ENCODE measurements around the gene UIMC1. TPM values are rescaled to one million over a fixed set of nuclear protein-coding genes. Genes with fewer than 3 reads are reported as not detected.

The UIMC1 gene
- total RNA-seq, 1 donor, result 73.8 TPM

- Histone ChIP-seq H3K9me3 (ENCODE audit: low read depth, low read length) (no peaks in the 10 kb centered on the region), H3K4me1 (ENCODE audit: insufficient read depth, low read length) (no peaks in the 10 kb centered on the region), H3K27me3 (ENCODE audit: insufficient read depth, low read length) (peaks cover 19% of the 10 kb centered on the region), H3K4me3 (ENCODE audit: low read length) (no peak overlapping the region)
Observed at GRCh38 chr5:176870110-176870591, 136.4 kb downstream of the UIMC1 start.

- Histone ChIP-seq H3K4me3 (ENCODE audit: low read length) (no peak overlapping the region), H3K27me3 (ENCODE audit: insufficient read depth, low read length) (peaks cover 19% of the 10 kb centered on the region)
Observed at GRCh38 chr5:176869501-176870109, 137.0 kb downstream of the UIMC1 start.

GRCh38 chr5:176868731-176869130, 137.8 kb downstream of the UIMC1 start:
- H3K27me3 ChIP-seq (ENCODE audit: insufficient read depth, low read length), result peaks cover 19% of the 10 kb centered on the region
- no peaks in the 10 kb centered on the region for H3K4me1 ChIP-seq (ENCODE audit: insufficient read depth, low read length)
- no peak overlapping the region for H3K4me3 ChIP-seq (ENCODE audit: low read length)
- H3K9me3 ChIP-seq (ENCODE audit: low read depth, low read length), result no peaks in the 10 kb centered on the region

More at GRCh38 chr5:176869501-176870109, 137.0 kb downstream of the UIMC1 start:
- Histone ChIP-seq H3K4me1 (ENCODE audit: insufficient read depth, low read length) (no peaks in the 10 kb centered on the region), H3K9me3 (ENCODE audit: low read depth, low read length) (no peaks in the 10 kb centered on the region)

GRCh38 chr5:176868126-176868525, 138.5 kb downstream of the UIMC1 start:
- Histone ChIP-seq H3K4me3 (ENCODE audit: low read length) (no peak overlapping the region), H3K9me3 (ENCODE audit: low read depth, low read length) (no peaks in the 10 kb centered on the region), H3K27me3 (ENCODE audit: insufficient read depth, low read length) (peaks cover 19% of the 10 kb centered on the region), H3K4me1 (ENCODE audit: insufficient read depth, low read length) (no peaks in the 10 kb centered on the region)

- Histone ChIP-seq H3K4me3 (ENCODE audit: low read length) (no peak overlapping the region), H3K9me3 (ENCODE audit: low read depth, low read length) (no peaks in the 10 kb centered on the region), H3K4me1 (ENCODE audit: insufficient read depth, low read length) (no peaks in the 10 kb centered on the region), H3K27me3 (ENCODE audit: insufficient read depth, low read length) (peaks cover 19% of the 10 kb centered on the region)
Observed at GRCh38 chr5:176866707-176867310, 139.8 kb downstream of the UIMC1 start.

- Histone ChIP-seq H3K4me1 (ENCODE audit: insufficient read depth, low read length) (no peaks in the 10 kb centered on the region), H3K4me3 (ENCODE audit: low read length) (no peak overlapping the region), H3K27me3 (ENCODE audit: insufficient read depth, low read length) (peaks cover 19% of the 10 kb centered on the region), H3K9me3 (ENCODE audit: low read depth, low read length) (no peaks in the 10 kb centered on the region)
Observed at GRCh38 chr5:176865964-176866363, 140.6 kb downstream of the UIMC1 start.

GRCh38 chr5:176864755-176865154, 141.8 kb downstream of the UIMC1 start:
- Histone ChIP-seq H3K27me3 (ENCODE audit: insufficient read depth, low read length) (peaks cover 19% of the 10 kb centered on the region), H3K9me3 (ENCODE audit: low read depth, low read length) (no peaks in the 10 kb centered on the region), H3K4me1 (ENCODE audit: insufficient read depth, low read length) (no peaks in the 10 kb centered on the region), H3K4me3 (ENCODE audit: low read length) (no peak overlapping the region)

GRCh38 chr5:176863765-176864098, 142.8 kb downstream of the UIMC1 start:
- Histone ChIP-seq H3K4me1 (ENCODE audit: insufficient read depth, low read length) (no peaks in the 10 kb centered on the region), H3K4me3 (ENCODE audit: low read length) (no peak overlapping the region), H3K9me3 (ENCODE audit: low read depth, low read length) (no peaks in the 10 kb centered on the region), H3K27me3 (ENCODE audit: insufficient read depth, low read length) (peaks cover 19% of the 10 kb centered on the region)

- H3K9me3 ChIP-seq (ENCODE audit: low read depth, low read length), result no peaks in the 10 kb centered on the region
- H3K4me1 ChIP-seq (ENCODE audit: insufficient read depth, low read length), result no peaks in the 10 kb centered on the region
- peaks cover 19% of the 10 kb centered on the region for H3K27me3 ChIP-seq (ENCODE audit: insufficient read depth, low read length)
- H3K4me3 ChIP-seq (ENCODE audit: low read length), result no peak overlapping the region
Observed at GRCh38 chr5:176863041-176863764, 143.4 kb downstream of the UIMC1 start.

- no peaks in the 10 kb centered on the region for H3K4me1 ChIP-seq (ENCODE audit: insufficient read depth, low read length)
- no peaks in the 10 kb centered on the region for H3K9me3 ChIP-seq (ENCODE audit: low read depth, low read length)
- peaks cover 18% of the 10 kb centered on the region for H3K27me3 ChIP-seq (ENCODE audit: insufficient read depth, low read length)
- no peak overlapping the region for H3K4me3 ChIP-seq (ENCODE audit: low read length)
Observed at GRCh38 chr5:176862330-176862995, 144.1 kb downstream of the UIMC1 start.

GRCh38 chr5:176861276-176861675, 145.3 kb downstream of the UIMC1 start:
- H3K4me3 ChIP-seq (ENCODE audit: low read length), result no peak overlapping the region
- H3K27me3 ChIP-seq (ENCODE audit: insufficient read depth, low read length), result peaks cover 8% of the 10 kb centered on the region
- H3K9me3 ChIP-seq (ENCODE audit: low read depth, low read length), result no peaks in the 10 kb centered on the region
- H3K4me1 ChIP-seq (ENCODE audit: insufficient read depth, low read length), result no peaks in the 10 kb centered on the region

- peaks cover under 1% of the 10 kb centered on the region for H3K27me3 ChIP-seq (ENCODE audit: insufficient read depth, low read length)
- H3K4me1 ChIP-seq (ENCODE audit: insufficient read depth, low read length), result no peaks in the 10 kb centered on the region
- no peaks in the 10 kb centered on the region for H3K9me3 ChIP-seq (ENCODE audit: low read depth, low read length)
- no peak overlapping the region for H3K4me3 ChIP-seq (ENCODE audit: low read length)
Observed at GRCh38 chr5:176860381-176860780, 146.2 kb downstream of the UIMC1 start.

GRCh38 chr5:176859916-176860315, 146.7 kb downstream of the UIMC1 start:
- H3K4me3 ChIP-seq (ENCODE audit: low read length), result no peak overlapping the region

GRCh38 chr5:176857894-176858273, 148.7 kb downstream of the UIMC1 start:
- Histone ChIP-seq H3K27me3 (ENCODE audit: insufficient read depth, low read length) (no peaks in the 10 kb centered on the region), H3K4me3 (ENCODE audit: low read length) (no peak overlapping the region), H3K9me3 (ENCODE audit: low read depth, low read length) (no peaks in the 10 kb centered on the region), H3K4me1 (ENCODE audit: insufficient read depth, low read length) (no peaks in the 10 kb centered on the region)

More at GRCh38 chr5:176859916-176860315, 146.7 kb downstream of the UIMC1 start:
- H3K9me3 ChIP-seq (ENCODE audit: low read depth, low read length), result no peaks in the 10 kb centered on the region
- H3K27me3 ChIP-seq (ENCODE audit: insufficient read depth, low read length), result no peaks in the 10 kb centered on the region
- no peaks in the 10 kb centered on the region for H3K4me1 ChIP-seq (ENCODE audit: insufficient read depth, low read length)

GRCh38 chr5:176857216-176857893, 149.2 kb downstream of the UIMC1 start:
- H3K27me3 ChIP-seq (ENCODE audit: insufficient read depth, low read length), result no peaks in the 10 kb centered on the region
- no peaks in the 10 kb centered on the region for H3K9me3 ChIP-seq (ENCODE audit: low read depth, low read length)
- H3K4me1 ChIP-seq (ENCODE audit: insufficient read depth, low read length), result no peaks in the 10 kb centered on the region
- H3K4me3 ChIP-seq (ENCODE audit: low read length), result no peak overlapping the region
